Measurements from ENCODE around the gene EPC1.
"Not testable (repeated sequence)": the region's sequence is repeated elsewhere in the genome, so short reads cannot be mapped to it uniquely, and the experiment has no call there.

The EPC1 gene

GRCh38 chr10:32372000-32372875 is 25.3 kb upstream of the EPC1 start:
- no peak for DNase-seq

GRCh38 chr10:32371101-32371500 is 24.1 kb upstream of the EPC1 start:
- DNase-seq = no peak

- peak; percentile 14 for DNase-seq
Measured at GRCh38 chr10:32367793-32368453, 21.0 kb upstream of the EPC1 start.

- no peak for DNase-seq
Measured at GRCh38 chr10:32366588-32366987, 19.6 kb upstream of the EPC1 start.

GRCh38 chr10:32366111-32366510 is 19.2 kb upstream of the EPC1 start:
- DNase-seq = no peak

- not testable (repeated sequence) for DNase-seq
Measured at GRCh38 chr10:32365404-32365803, 18.4 kb upstream of the EPC1 start.

- DNase-seq = no peak
Measured at GRCh38 chr10:32362571-32362970, 15.6 kb upstream of the EPC1 start.

GRCh38 chr10:32360884-32361283 is 13.9 kb upstream of the EPC1 start:
- DNase-seq = no peak

GRCh38 chr10:32360241-32360640 is 13.3 kb upstream of the EPC1 start:
- DNase-seq = no peak

GRCh38 chr10:32357056-32357735 is 10.2 kb upstream of the EPC1 start:
- DNase-seq = no peak

- DNase-seq = not testable (repeated sequence)
Measured at GRCh38 chr10:32354690-32355089, 7.7 kb upstream of the EPC1 start.

- DNase-seq = no peak
Measured at GRCh38 chr10:32350811-32351350, 3.9 kb upstream of the EPC1 start.

- no peak for DNase-seq
Measured at GRCh38 chr10:32349968-32350738, 3.2 kb upstream of the EPC1 start.

- no peak for DNase-seq
Measured at GRCh38 chr10:32349199-32349585, 2.2 kb upstream of the EPC1 start.

GRCh38 chr10:32348297-32349198 is 1.6 kb upstream of the EPC1 start:
- no peak for DNase-seq

- DNase-seq = no peak
Measured at GRCh38 chr10:32347363-32348022, 535 bp upstream of the EPC1 start.

- peak; percentile 82 for DNase-seq
Measured at GRCh38 chr10:32346134-32346550, 816 bp downstream of the EPC1 start.

- no peak for DNase-seq
Measured at GRCh38 chr10:32341596-32341995, 5.4 kb downstream of the EPC1 start.

- DNase-seq = no peak
Measured at GRCh38 chr10:32340596-32341180, 6.3 kb downstream of the EPC1 start.

- no peak for DNase-seq
Measured at GRCh38 chr10:32338262-32338661, 8.7 kb downstream of the EPC1 start.

GRCh38 chr10:32337350-32337749 is 9.6 kb downstream of the EPC1 start:
- no peak for DNase-seq
